Measurements from ENCODE around the gene IPO11.

DNA sequence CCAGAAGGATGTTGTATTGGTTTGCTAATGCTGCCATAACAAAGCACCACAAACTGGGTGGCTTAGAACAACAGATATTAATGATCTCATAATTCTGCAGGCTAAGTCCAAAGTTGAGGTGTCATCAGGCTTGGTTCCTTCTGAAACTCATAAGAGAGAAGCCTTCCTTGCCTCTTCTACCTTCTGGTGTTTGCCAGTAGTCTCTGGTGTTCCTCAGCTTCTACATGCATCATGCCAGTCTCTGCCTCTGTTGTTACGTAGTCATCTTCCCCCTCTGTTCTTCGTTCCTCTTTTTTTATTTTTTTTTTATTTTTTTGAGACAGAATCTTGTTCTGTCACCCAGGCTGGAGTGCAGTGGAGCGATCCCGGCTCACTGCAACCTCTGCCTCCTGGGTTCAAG lies 227.9 kb downstream of the IPO11 start:
- TF ChIP-seq, protein P1, sequence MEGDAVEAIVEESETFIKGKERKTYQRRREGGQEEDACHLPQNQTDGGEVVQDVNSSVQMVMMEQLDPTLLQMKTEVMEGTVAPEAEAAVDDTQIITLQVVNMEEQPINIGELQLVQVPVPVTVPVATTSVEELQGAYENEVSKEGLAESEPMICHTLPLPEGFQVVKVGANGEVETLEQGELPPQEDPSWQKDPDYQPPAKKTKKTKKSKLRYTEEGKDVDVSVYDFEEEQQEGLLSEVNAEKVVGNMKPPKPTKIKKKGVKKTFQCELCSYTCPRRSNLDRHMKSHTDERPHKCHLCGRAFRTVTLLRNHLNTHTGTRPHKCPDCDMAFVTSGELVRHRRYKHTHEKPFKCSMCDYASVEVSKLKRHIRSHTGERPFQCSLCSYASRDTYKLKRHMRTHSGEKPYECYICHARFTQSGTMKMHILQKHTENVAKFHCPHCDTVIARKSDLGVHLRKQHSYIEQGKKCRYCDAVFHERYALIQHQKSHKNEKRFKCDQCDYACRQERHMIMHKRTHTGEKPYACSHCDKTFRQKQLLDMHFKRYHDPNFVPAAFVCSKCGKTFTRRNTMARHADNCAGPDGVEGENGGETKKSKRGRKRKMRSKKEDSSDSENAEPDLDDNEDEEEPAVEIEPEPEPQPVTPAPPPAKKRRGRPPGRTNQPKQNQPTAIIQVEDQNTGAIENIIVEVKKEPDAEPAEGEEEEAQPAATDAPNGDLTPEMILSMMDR (IDR thresholded peaks at IDR 0.05 in 4 of 5, conservative IDR thresholded peaks at IDR 0.05 in 1 of 5) = no peak
- TF ChIP-seq POLR2A (IDR thresholded peaks at IDR 0.05) = no peak
